Spleen (tissue), 11 donors: ENCODE measurements around the gene RIMBP2. TPM values are rescaled to one million over a fixed set of nuclear protein-coding genes. Genes with fewer than 3 reads are reported as not detected.

Experiments used
- DNase-seq: peaks from one replicate; pipeline ENCODE4 v3.0.0-alpha.2; 2020
- H3K27ac ChIP-seq, 8 donors: fragments of 200-600 bp; sonication (generic) in 7 of 8; 1 replicate in 4 of 8; 2 replicates in 4 of 8; pipeline versions ENCODE4 v1.5.0 to v1.8.0; 2016 to 2021; ENCODE audit warnings: inconsistent platforms in 4 of 8, mild to moderate bottlenecking in 4 of 8, moderate library complexity in 1 of 8
- H3K27me3 ChIP-seq, 7 donors: fragments of 200-600 bp; sonication (generic) in 6 of 7; replicated peaks in 1 of 7; 1 replicate in 4 of 7; 2 replicates in 3 of 7; pipeline versions ENCODE4 v1.5.0 to v1.8.0; 2016 to 2021; ENCODE audit warnings: inconsistent platforms in 3 of 7, mild to moderate bottlenecking in 1 of 7
- H3K36me3 ChIP-seq, 6 donors: fragments of 200-600 bp; sonication (generic) in 5 of 6; 1 replicate in 4 of 6; 2 replicates in 2 of 6; pipeline versions ENCODE4 v1.5.0 to v1.8.0; 2016 to 2021; ENCODE audit warnings: inconsistent platforms in 2 of 6
- H3K4me1 ChIP-seq, 6 donors: fragments of 200-600 bp; sonication (generic) in 5 of 6; 1 replicate in 3 of 6; 2 replicates in 3 of 6; pipeline versions ENCODE4 v1.5.0 to v1.8.0; 2016 to 2021; ENCODE audit warnings: inconsistent platforms in 3 of 6
- H3K4me3 ChIP-seq, 8 donors: fragments of 200-600 bp; sonication (generic) in 7 of 8; 1 replicate in 4 of 8; 2 replicates in 4 of 8; pipeline versions ENCODE4 v1.5.0 to v1.8.0; 2016 to 2021; ENCODE audit warnings: inconsistent platforms in 4 of 8, mild to moderate bottlenecking in 4 of 8, moderate library complexity in 2 of 8
- H3K9me3 ChIP-seq, 8 donors: fragments of 200-600 bp; sonication (generic) in 7 of 8; 1 replicate in 4 of 8; 2 replicates in 4 of 8; pipeline versions ENCODE4 v1.5.0 to v1.8.0; 2016 to 2021; ENCODE audit warnings: inconsistent platforms in 4 of 8
- CTCF ChIP-seq, 11 experiments: fragments of 200-600 bp in 7 of 11; fragments of 450-650 bp in 4 of 11; sonication (generic) in 4 of 11; IDR thresholded peaks in 8 of 11; conservative IDR thresholded peaks in 3 of 11; 1 replicate in 7 of 11; 2 replicates in 4 of 11; pipeline versions ENCODE4 v1.4.0 to v1.8.0; 2016 to 2021; ENCODE audit warnings: antibody characterized with exemption in 11 of 11, inconsistent platforms in 4 of 11, mild to moderate bottlenecking in 1 of 11
- POLR2A ChIP-seq, 3 donors: fragments of 450-650 bp; IDR thresholded peaks; one replicate each; pipeline ENCODE4 v1.5.1; 2017; ENCODE audit warnings: antibody characterized with exemption in 3 of 3, mild to moderate bottlenecking in 1 of 3
- POLR2AphosphoS5 ChIP-seq, 3 donors: sonication (generic); formaldehyde crosslinking; IDR thresholded peaks; one replicate each; pipeline ENCODE4 v1.5.1; 2017; ENCODE audit warnings: antibody characterized with exemption in 3 of 3
- WGBS, 5 donors: extraction: QIAGEN DNeasy Blood & Tissue Kit in 3 of 5; methylation state at CpG; one replicate each; pipeline versions ENCODE4 v1.1.5 to v1.1.7; 2013 to 2018; 5-methylcytosine and 5-hydroxymethylcytosine counted together
- intact Hi-C: fragments of 100-400 bp; cut with DNase I; formaldehyde crosslinking; loops from one replicate; pipeline ENCODE4 v1.15.0; 2023; ENCODE audit warnings: low total_unique reads
- polyA plus RNA-seq, 3 donors: library from polyadenylated mRNA; stranded (reverse); fragments of 200-250 nt; gene quantifications; one replicate each; pipeline ENCODE4 v1.2.1, GENCODE V29; 2013
- total RNA-seq, 7 donors: library from RNA; depleted of rRNA in 3 of 7; stranded (reverse); fragments of >200 nt in 3 of 7; fragmentation: NEBNext Ultra II Directional in 4 of 7; extraction: Animal tissue kit (Norgen Biotek cat#: 25700) in 4 of 7; gene quantifications; one replicate each; pipeline versions ENCODE4 v1.1.0 to v1.2.1, GENCODE V29; 2016 to 2021
- donor health status: healthy with polysubstance abuse.
- donor health status: DM: no; HTN: no; CAD: no; lungs with moderate emphysema.
- donor health status: DM: no; HTN: no; CAD: no.
- donor health status: Bipolar disorder and iron deficiency.
- donor health status: healthy.
- donor health status: DM: no; HTN: no; CAD: no.
- donor health status: DM: yes; HTN: yes; CAD: no.

Gene RIMBP2
- total and polyA plus RNA-seq, 10 donors: 0.05 to 5.2 (median 0.95) TPM

GRCh38 chr12:130664772-130665171 is 51.3 kb downstream of the RIMBP2 start:
- no peaks in the 10 kb centered on the region for H3K36me3 ChIP-seq
- peaks cover 0 to 28% (median 0%) of the 10 kb centered on the region in 7 donors for H3K27me3 ChIP-seq
- intact Hi-C loops: no loop called here
- H3K27ac ChIP-seq: no peak overlapping the region
- TF ChIP-seq CTCF (IDR thresholded peaks at IDR 0.05 in 8 of 11, conservative IDR thresholded peaks at IDR 0.05 in 3 of 11) (no peak), POLR2A (IDR thresholded peaks at IDR 0.05) (no peak), POLR2AphosphoS5 (IDR thresholded peaks at IDR 0.05) (no peak)
- peak; percentile 25 for DNase-seq
- 84 to 89% (median 87%) methylated on average over 8 of the region's 8 CpGs for WGBS, 5 donors
- no peak overlapping the region for H3K4me3 ChIP-seq
- H3K9me3 ChIP-seq: peaks cover 0 to 28% (median 12%) of the 10 kb centered on the region in 8 donors
- no peaks in the 10 kb centered on the region for H3K4me1 ChIP-seq

- Histone ChIP-seq H3K4me1 (no peaks in the 10 kb centered on the region), H3K36me3 (no peaks in the 10 kb centered on the region), H3K4me3 (no peak overlapping the region), H3K27me3 (peaks cover 0 to 28% (median 0%) of the 10 kb centered on the region in 7 donors), H3K9me3 (peaks cover 0 to 23% (median 12%) of the 10 kb centered on the region in 8 donors), H3K27ac (no peak overlapping the region)
- no peak for DNase-seq
- intact Hi-C loops: no loop called here
- WGBS, 5 donors: 80 to 94% (median 91%) methylated on average over 20 of the region's 20 CpGs
- TF ChIP-seq POLR2A (IDR thresholded peaks at IDR 0.05) (no peak), POLR2AphosphoS5 (IDR thresholded peaks at IDR 0.05) (no peak), CTCF (IDR thresholded peaks at IDR 0.05 in 8 of 11, conservative IDR thresholded peaks at IDR 0.05 in 3 of 11) (no peak)
Measured at GRCh38 chr12:130664252-130664651, 51.8 kb downstream of the RIMBP2 start.

- no peak overlapping the region for H3K4me3 ChIP-seq
- 41 to 59% (median 55%) methylated on average over 6 of the region's 6 CpGs for WGBS, 5 donors
- no peaks in the 10 kb centered on the region for H3K4me1 ChIP-seq
- H3K27ac ChIP-seq: no peak overlapping the region
- intact Hi-C loops: no loop called here
- peaks cover 0 to 15% (median 11%) of the 10 kb centered on the region in 8 donors for H3K9me3 ChIP-seq
- no peak for DNase-seq
- no peaks in the 10 kb centered on the region for H3K36me3 ChIP-seq
- TF ChIP-seq POLR2AphosphoS5 (IDR thresholded peaks at IDR 0.05) (no peak), POLR2A (IDR thresholded peaks at IDR 0.05) (no peak)
- peaks cover 0 to 28% (median 0%) of the 10 kb centered on the region in 7 donors for H3K27me3 ChIP-seq
Measured at GRCh38 chr12:130663514-130663913, 52.6 kb downstream of the RIMBP2 start.

GRCh38 chr12:130661486-130662255 is 54.4 kb downstream of the RIMBP2 start:
- intact Hi-C loops: no loop called here
- Histone ChIP-seq H3K4me3 (no peak overlapping the region), H3K4me1 (no peaks in the 10 kb centered on the region), H3K36me3 (no peaks in the 10 kb centered on the region), H3K27ac (no peak overlapping the region), H3K9me3 (no peaks in the 10 kb centered on the region), H3K27me3 (peaks cover 0 to 28% (median 0%) of the 10 kb centered on the region in 7 donors)
- DNase-seq: peak; percentile 15
- 76 to 85% (median 81%) methylated on average over 14 of the region's 14 CpGs for WGBS, 5 donors
- TF ChIP-seq POLR2AphosphoS5 (IDR thresholded peaks at IDR 0.05) (no peak), POLR2A (IDR thresholded peaks at IDR 0.05) (no peak), CTCF (IDR thresholded peaks at IDR 0.05 in 8 of 11, conservative IDR thresholded peaks at IDR 0.05 in 3 of 11) (no peak)
